ENCODE results near the gene PTPRM.

The PTPRM gene

GRCh38 chr18:8324343-8325065, 757.4 kb downstream of the PTPRM start:
- H3K4me3 ChIP-seq (ENCODE audit: low read length), result no peak overlapping the region
- no peak for DNase-seq (ENCODE audit: low read depth, low spot score)

- H3K4me3 ChIP-seq (ENCODE audit: low read length), result no peak overlapping the region
- DNase-seq (ENCODE audit: low read depth, low spot score), result no peak
Observed at GRCh38 chr18:8326763-8327394, 759.8 kb downstream of the PTPRM start.

GRCh38 chr18:8328126-8328525, 761.0 kb downstream of the PTPRM start:
- no peak overlapping the region for H3K4me3 ChIP-seq (ENCODE audit: low read length)

GRCh38 chr18:8329186-8329771, 762.2 kb downstream of the PTPRM start:
- no peak overlapping the region for H3K4me3 ChIP-seq (ENCODE audit: low read length)
- DNase-seq (ENCODE audit: low read depth, low spot score), result no peak

More at GRCh38 chr18:8328126-8328525, 761.0 kb downstream of the PTPRM start:
- DNase-seq (ENCODE audit: low read depth, low spot score), result no peak

GRCh38 chr18:8330575-8330974, 763.5 kb downstream of the PTPRM start:
- H3K4me3 ChIP-seq (ENCODE audit: low read length), result no peak overlapping the region
- no peak for DNase-seq (ENCODE audit: low read depth, low spot score)

GRCh38 chr18:8332286-8332685, 765.2 kb downstream of the PTPRM start:
- DNase-seq (ENCODE audit: low read depth, low spot score), result no peak
- H3K4me3 ChIP-seq (ENCODE audit: low read length), result no peak overlapping the region

GRCh38 chr18:8333961-8334360, 766.8 kb downstream of the PTPRM start:
- H3K4me3 ChIP-seq (ENCODE audit: low read length), result no peak overlapping the region
- no peak for DNase-seq (ENCODE audit: low read depth, low spot score)

- DNase-seq (ENCODE audit: low read depth, low spot score), result no peak
- H3K4me3 ChIP-seq (ENCODE audit: low read length), result no peak overlapping the region
Observed at GRCh38 chr18:8337211-8337610, 770.1 kb downstream of the PTPRM start.

- no peak for DNase-seq (ENCODE audit: low read depth, low spot score)
- H3K4me3 ChIP-seq (ENCODE audit: low read length), result no peak overlapping the region
Observed at GRCh38 chr18:8339210-8339609, 772.1 kb downstream of the PTPRM start.

- DNase-seq (ENCODE audit: low read depth, low spot score), result no peak
- H3K4me3 ChIP-seq (ENCODE audit: low read length), result no peak overlapping the region
Observed at GRCh38 chr18:8339952-8340351, 772.8 kb downstream of the PTPRM start.

- DNase-seq (ENCODE audit: low read depth, low spot score), result no peak
- H3K4me3 ChIP-seq (ENCODE audit: low read length), result no peak overlapping the region
Observed at GRCh38 chr18:8341481-8342230, 774.5 kb downstream of the PTPRM start.

GRCh38 chr18:8348051-8348720, 781.1 kb downstream of the PTPRM start:
- no peak overlapping the region for H3K4me3 ChIP-seq (ENCODE audit: low read length)
- DNase-seq (ENCODE audit: low read depth, low spot score), result no peak

GRCh38 chr18:8349608-8350323, 782.6 kb downstream of the PTPRM start:
- DNase-seq (ENCODE audit: low read depth, low spot score), result no peak

GRCh38 chr18:8350628-8351027, 783.5 kb downstream of the PTPRM start:
- DNase-seq (ENCODE audit: low read depth, low spot score), result no peak

More at GRCh38 chr18:8349608-8350323, 782.6 kb downstream of the PTPRM start:
- H3K4me3 ChIP-seq (ENCODE audit: low read length), result no peak overlapping the region

GRCh38 chr18:8351161-8351560, 784.0 kb downstream of the PTPRM start:
- DNase-seq (ENCODE audit: low read depth, low spot score), result no peak
- H3K4me3 ChIP-seq (ENCODE audit: low read length), result no peak overlapping the region

More at GRCh38 chr18:8350628-8351027, 783.5 kb downstream of the PTPRM start:
- no peak overlapping the region for H3K4me3 ChIP-seq (ENCODE audit: low read length)

GRCh38 chr18:8354304-8354703, 787.2 kb downstream of the PTPRM start:
- H3K4me3 ChIP-seq (ENCODE audit: low read length), result no peak overlapping the region
- no peak for DNase-seq (ENCODE audit: low read depth, low spot score)

- no peak overlapping the region for H3K4me3 ChIP-seq (ENCODE audit: low read length)
- DNase-seq (ENCODE audit: low read depth, low spot score), result no peak
Observed at GRCh38 chr18:8356001-8356400, 788.9 kb downstream of the PTPRM start.

- DNase-seq (ENCODE audit: low read depth, low spot score), result no peak
- H3K4me3 ChIP-seq (ENCODE audit: low read length), result no peak overlapping the region
Observed at GRCh38 chr18:8357320-8357719, 790.2 kb downstream of the PTPRM start.
